Heart left ventricle (tissue), 16 donors: Measurements from ENCODE around the gene BMPR1B. TPM values are rescaled to one million over a fixed set of nuclear protein-coding genes. Genes with fewer than 3 reads are reported as not detected.

Experiments
- ATAC-seq, 4 donors: fragments of 200-7000 bp; cut with Tn5 transposase; one replicate each; pipeline ENCODE4 v1.9.1; 2020 to 2022; ENCODE audit warnings: moderate library complexity in 4 of 4, mild to moderate bottlenecking in 3 of 4, moderate number of reproducible peaks in 1 of 4
- DNase-seq, 5 donors: peaks; one replicate each; pipeline ENCODE4 v3.0.0-alpha.2; 2020
- H3K27ac ChIP-seq, 12 donors: fragments of 200-600 bp; sonication (generic) in 4 of 12; one replicate each; pipeline versions ENCODE4 v1.5.0 to v1.8.0; 2016 to 2022; ENCODE audit warnings: mild to moderate bottlenecking in 2 of 12
- H3K27me3 ChIP-seq, 9 donors: fragments of 200-600 bp; sonication (generic) in 2 of 9; one replicate each; pipeline versions ENCODE4 v1.5.1 to v1.8.0; 2016 to 2022; ENCODE audit warnings: mild to moderate bottlenecking in 3 of 9
- H3K36me3 ChIP-seq, 9 donors: fragments of 200-600 bp; sonication (generic) in 2 of 9; one replicate each; pipeline versions ENCODE4 v1.5.0 to v1.8.0; 2018 to 2022; ENCODE audit warnings: mild to moderate bottlenecking in 2 of 9
- H3K4me1 ChIP-seq, 12 donors: fragments of 200-600 bp; sonication (generic) in 4 of 12; one replicate each; pipeline versions ENCODE4 v1.5.0 to v1.8.0; 2016 to 2022; ENCODE audit warnings: mild to moderate bottlenecking in 3 of 12
- H3K4me3 ChIP-seq, 12 donors: fragments of 200-600 bp; sonication (generic) in 4 of 12; one replicate each; pipeline versions ENCODE4 v1.5.0 to v1.8.0; 2017 to 2022; ENCODE audit warnings: mild to moderate bottlenecking in 9 of 12, moderate library complexity in 4 of 12
- H3K9me3 ChIP-seq, 12 donors: fragments of 200-600 bp; sonication (generic) in 4 of 12; one replicate each; pipeline versions ENCODE4 v1.5.0 to v1.8.0; 2016 to 2022; ENCODE audit warnings: mild to moderate bottlenecking in 1 of 12
- POLR2A ChIP-seq, 2 donors: fragments of 450-650 bp; IDR thresholded peaks; one replicate each; pipeline ENCODE4 v1.6.1; 2017; ENCODE audit warnings: antibody characterized with exemption in 2 of 2, mild to moderate bottlenecking in 2 of 2, moderate library complexity in 2 of 2
- WGBS, 4 donors: extraction: QIAGEN DNeasy Blood & Tissue Kit in 2 of 4; methylation state at CpG; one replicate each; pipeline versions ENCODE4 v1.1.5 to v1.1.7; 2013 to 2018; 5-methylcytosine and 5-hydroxymethylcytosine counted together
- intact Hi-C, 10 donors: fragments of 100-400 bp; cut with DNase I; formaldehyde crosslinking; loops; one replicate each; pipeline versions ENCODE4 v1.11.1 to v1.14.2; 2022
- polyA plus RNA-seq, 2 donors: library from polyadenylated mRNA; stranded (reverse); fragments of 200-250 nt; gene quantifications; one replicate each; pipeline ENCODE4 v1.2.3, GENCODE V29; 2013
- total RNA-seq, 9 donors: library from RNA; depleted of rRNA in 2 of 9; stranded (reverse); fragments of >200 nt in 2 of 9; fragmentation: NEBNext Ultra II Directional in 3 of 9; extraction: Animal tissue kit (Norgen Biotek cat#: 25700) in 3 of 9; gene quantifications; one replicate each; pipeline versions ENCODE4 v1.1.0 to v1.2.4, GENCODE V29; 2016 to 2023
- TF ChIP-seq, protein P1 (sequence below), 12 donors: fragments of 200-600 bp; sonication (generic) in 4 of 12; IDR thresholded peaks; one replicate each; pipeline versions ENCODE4 v1.5.0 to v1.8.0; 2018 to 2022; ENCODE audit warnings: antibody characterized with exemption in 12 of 12, mild to moderate bottlenecking in 5 of 12
- donor health status: ischemic (EF 13 %, LVEDD 7.1; RV severe dilation, severe dysfunction).
- donor health status: healthy with polysubstance abuse.
- donor health status: DM: no; HTN: yes; CAD: no.
- donor health status: DM: no; HTN: no; CAD: no.
- donor health status: ischemic (EF 25% LVEDD 6.9; RV normal size, moderate dysfunction).
- donor health status: ischemic (EF 25% LVEDD 5.7; RV mildly dilated, moderate dysfunction).
- donor health status: healthy.
- donor health status: DM: yes; HTN: yes; CAD: no.
- donor health status: ischemic (EF 35%, LVEDD 5.7; RV mildly dilated, moderate dysfunction).
- donor health status: nonischemic (EF 11% LVEDD 7.7; RV severe dilation, severe dysfunction).
- donor health status: DM: yes; HTN: yes; CAD: no.
- donor health status: PGD.
- donor health status: ischemic (EF 29% LVEDD 5.4; RV normal size, mild dysfunction).
- donor health status: nonischemic (EF 23%, LVEDD 6.1; RV moderate dilation, normal function).

BMPR1B gene
- total and polyA plus RNA-seq, 11 donors, result 0.29 to 7.6 (median 3.8) TPM

DNA sequence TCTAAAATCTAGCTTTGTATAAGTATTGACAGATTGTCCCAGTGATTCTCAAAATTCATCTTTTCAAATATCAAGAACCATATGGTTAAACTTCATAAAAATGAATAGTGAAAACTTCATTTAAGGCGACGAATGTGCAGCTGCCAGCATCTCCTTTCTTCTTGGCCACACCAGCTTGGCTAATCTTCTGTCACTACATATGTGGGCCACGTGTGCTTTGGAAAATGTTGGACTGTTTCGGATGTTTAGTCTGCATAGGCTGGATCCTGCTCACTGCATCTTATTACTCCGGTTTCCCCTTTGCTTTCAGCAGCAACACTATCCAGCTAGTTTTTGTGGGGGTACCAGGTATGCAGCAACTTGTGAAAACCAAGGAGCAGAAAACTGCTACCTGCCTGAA is 221.9 kb downstream of the BMPR1B start:
- Histone ChIP-seq H3K36me3 (no peaks in the 10 kb centered on the region), H3K9me3 (no peaks in the 10 kb centered on the region), H3K4me3 (no peak overlapping the region), H3K27ac (no peak overlapping the region), H3K4me1 (no peaks in the 10 kb centered on the region), H3K27me3 (no peaks in the 10 kb centered on the region)
- intact Hi-C loops, result no loop called here
- TF ChIP-seq, protein P1, sequence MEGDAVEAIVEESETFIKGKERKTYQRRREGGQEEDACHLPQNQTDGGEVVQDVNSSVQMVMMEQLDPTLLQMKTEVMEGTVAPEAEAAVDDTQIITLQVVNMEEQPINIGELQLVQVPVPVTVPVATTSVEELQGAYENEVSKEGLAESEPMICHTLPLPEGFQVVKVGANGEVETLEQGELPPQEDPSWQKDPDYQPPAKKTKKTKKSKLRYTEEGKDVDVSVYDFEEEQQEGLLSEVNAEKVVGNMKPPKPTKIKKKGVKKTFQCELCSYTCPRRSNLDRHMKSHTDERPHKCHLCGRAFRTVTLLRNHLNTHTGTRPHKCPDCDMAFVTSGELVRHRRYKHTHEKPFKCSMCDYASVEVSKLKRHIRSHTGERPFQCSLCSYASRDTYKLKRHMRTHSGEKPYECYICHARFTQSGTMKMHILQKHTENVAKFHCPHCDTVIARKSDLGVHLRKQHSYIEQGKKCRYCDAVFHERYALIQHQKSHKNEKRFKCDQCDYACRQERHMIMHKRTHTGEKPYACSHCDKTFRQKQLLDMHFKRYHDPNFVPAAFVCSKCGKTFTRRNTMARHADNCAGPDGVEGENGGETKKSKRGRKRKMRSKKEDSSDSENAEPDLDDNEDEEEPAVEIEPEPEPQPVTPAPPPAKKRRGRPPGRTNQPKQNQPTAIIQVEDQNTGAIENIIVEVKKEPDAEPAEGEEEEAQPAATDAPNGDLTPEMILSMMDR (IDR thresholded peaks at IDR 0.05), result no peak
- TF ChIP-seq POLR2A (IDR thresholded peaks at IDR 0.05), result no peak
- ATAC-seq (no peak), DNase-seq (no peak)
- 84 to 91% (median 87%) methylated on average over 5 of the region's 5 CpGs for WGBS, 4 donors

DNA sequence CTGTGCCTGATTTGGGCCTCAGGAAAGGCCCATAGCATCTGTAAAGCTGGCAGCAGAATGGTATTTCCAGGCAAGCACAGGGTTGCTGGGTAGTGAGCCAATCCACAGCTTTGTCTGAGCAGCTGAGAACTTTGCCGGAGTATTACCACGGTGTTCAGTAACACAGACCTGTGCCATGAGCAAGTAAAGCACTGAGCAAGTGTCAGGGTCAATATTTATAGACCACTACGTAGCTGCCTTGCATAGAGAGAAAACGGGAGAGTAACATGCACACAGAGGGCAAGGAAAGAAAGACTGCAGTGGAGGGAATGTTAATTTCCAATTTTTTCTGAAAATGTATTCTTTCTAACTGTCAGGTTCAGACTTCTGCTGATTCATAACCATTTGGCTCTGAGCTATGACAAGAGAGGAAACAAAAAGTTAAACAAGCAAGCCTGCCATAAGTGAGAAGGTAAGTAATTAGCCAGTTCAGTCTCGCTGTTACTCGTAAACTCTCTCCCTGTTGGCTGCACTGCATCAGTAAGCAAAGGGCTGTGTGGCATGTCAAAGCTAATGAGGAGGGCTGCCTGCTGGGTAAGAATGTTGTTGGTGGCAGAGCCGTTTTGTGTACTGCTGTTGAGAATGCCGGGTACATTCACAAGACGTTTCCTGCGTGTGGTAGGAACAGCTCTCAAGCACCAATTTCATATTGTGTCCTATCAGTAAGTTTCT is 238.1 kb downstream of the BMPR1B start:
- Histone ChIP-seq H3K4me3 (peak overlapping the region in 11 of 12 donors; percentile 9 to 49 (median 35)), H3K36me3 (no peaks in the 10 kb centered on the region), H3K27ac (peak overlapping the region in 11 of 12 donors; percentile 16 to 86 (median 56)), H3K27me3 (no peaks in the 10 kb centered on the region), H3K9me3 (no peaks in the 10 kb centered on the region), H3K4me1 (peaks cover 0 to 4% (median 0%) of the 10 kb centered on the region in 12 donors)
- TF ChIP-seq, protein P1 (IDR thresholded peaks at IDR 0.05), result no peak
- TF ChIP-seq POLR2A (IDR thresholded peaks at IDR 0.05), result no peak
- DNase-seq (peak in 4 of 5 donors; percentile 22 to 67 (median 38)), ATAC-seq (peak; percentile 95 to 99 (median 98))
- 25 to 37% (median 32%) methylated on average over 10 of the region's 10 CpGs for WGBS, 4 donors
- intact Hi-C loops, result no loop called here

DNA sequence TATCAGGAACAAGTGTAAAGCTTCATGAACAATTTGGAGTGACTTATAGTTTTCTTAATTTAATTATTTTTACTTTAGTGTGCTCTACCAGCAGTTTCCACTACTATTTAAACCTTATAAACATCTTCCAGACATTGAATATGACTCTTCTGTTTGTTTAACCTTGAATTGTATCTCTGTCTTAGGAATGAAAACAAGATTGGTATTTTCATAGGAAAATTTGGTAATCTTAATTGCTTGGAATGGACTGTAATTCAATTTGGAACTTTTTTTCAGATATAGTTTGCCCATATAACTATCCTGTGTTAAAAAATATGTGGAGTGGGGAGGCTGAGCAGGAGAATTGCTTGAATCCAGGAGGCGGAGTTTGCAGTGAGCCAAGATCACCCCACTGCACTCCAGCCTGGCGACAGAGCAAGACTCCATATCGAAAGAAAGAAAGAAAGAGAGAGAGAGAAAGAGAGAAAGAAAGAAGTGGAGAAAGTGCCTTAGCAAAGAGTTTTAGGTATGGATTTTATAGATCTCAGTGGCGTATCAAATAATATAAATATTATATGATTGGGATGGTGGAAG is 242.4 kb downstream of the BMPR1B start:
- WGBS, 4 donors, result 81 to 93% (median 88%) methylated on average over 4 of the region's 4 CpGs
- no peak overlapping the region for H3K4me3 ChIP-seq
- H3K27ac ChIP-seq, result no peak overlapping the region
- TF ChIP-seq, protein P1 (IDR thresholded peaks at IDR 0.05), result no peak
- no peak for TF ChIP-seq POLR2A (IDR thresholded peaks at IDR 0.05)
- H3K36me3 ChIP-seq, result no peaks in the 10 kb centered on the region
- ATAC-seq, result no peak
- no peaks in the 10 kb centered on the region for H3K27me3 ChIP-seq
- H3K9me3 ChIP-seq, result no peaks in the 10 kb centered on the region
- intact Hi-C loops, result no loop called here
- no peak for DNase-seq
- H3K4me1 ChIP-seq, result peaks cover 0 to 4% (median 0%) of the 10 kb centered on the region in 12 donors

DNA sequence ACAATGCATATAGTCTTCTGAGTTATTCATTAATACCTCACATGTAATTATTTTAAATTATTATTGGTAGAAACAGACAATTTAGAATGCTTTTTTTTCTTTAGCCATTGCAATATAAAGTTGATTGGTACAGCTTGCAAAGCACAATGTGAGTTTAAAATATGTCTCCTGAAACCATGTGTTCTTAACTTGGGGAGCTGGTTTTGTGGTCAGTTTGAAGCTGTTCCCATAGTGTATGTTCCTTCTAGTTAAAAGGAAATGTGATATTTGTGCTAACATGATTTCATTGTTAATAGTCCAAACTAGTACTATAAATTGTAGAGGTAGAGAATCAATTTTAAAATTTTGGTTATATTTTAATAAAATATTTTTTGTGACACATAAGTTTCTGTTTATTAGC is 247.2 kb downstream of the BMPR1B start:
- intact Hi-C loops, result no loop called here
- Histone ChIP-seq H3K4me1 (no peaks in the 10 kb centered on the region), H3K27ac (no peak overlapping the region), H3K4me3 (no peak overlapping the region), H3K9me3 (no peaks in the 10 kb centered on the region), H3K36me3 (no peaks in the 10 kb centered on the region), H3K27me3 (no peaks in the 10 kb centered on the region)
- DNase-seq, result no peak
- TF ChIP-seq, protein P1 (IDR thresholded peaks at IDR 0.05), result no peak
- no peak for TF ChIP-seq POLR2A (IDR thresholded peaks at IDR 0.05)
- no peak for ATAC-seq
